ENCODE results near the gene ZNF556. TPM values are rescaled to one million over a fixed set of nuclear protein-coding genes. Genes with fewer than 3 reads are reported as not detected.

The ZNF556 gene
- polyA plus RNA-seq (2013) = 0.01 TPM

DNA sequence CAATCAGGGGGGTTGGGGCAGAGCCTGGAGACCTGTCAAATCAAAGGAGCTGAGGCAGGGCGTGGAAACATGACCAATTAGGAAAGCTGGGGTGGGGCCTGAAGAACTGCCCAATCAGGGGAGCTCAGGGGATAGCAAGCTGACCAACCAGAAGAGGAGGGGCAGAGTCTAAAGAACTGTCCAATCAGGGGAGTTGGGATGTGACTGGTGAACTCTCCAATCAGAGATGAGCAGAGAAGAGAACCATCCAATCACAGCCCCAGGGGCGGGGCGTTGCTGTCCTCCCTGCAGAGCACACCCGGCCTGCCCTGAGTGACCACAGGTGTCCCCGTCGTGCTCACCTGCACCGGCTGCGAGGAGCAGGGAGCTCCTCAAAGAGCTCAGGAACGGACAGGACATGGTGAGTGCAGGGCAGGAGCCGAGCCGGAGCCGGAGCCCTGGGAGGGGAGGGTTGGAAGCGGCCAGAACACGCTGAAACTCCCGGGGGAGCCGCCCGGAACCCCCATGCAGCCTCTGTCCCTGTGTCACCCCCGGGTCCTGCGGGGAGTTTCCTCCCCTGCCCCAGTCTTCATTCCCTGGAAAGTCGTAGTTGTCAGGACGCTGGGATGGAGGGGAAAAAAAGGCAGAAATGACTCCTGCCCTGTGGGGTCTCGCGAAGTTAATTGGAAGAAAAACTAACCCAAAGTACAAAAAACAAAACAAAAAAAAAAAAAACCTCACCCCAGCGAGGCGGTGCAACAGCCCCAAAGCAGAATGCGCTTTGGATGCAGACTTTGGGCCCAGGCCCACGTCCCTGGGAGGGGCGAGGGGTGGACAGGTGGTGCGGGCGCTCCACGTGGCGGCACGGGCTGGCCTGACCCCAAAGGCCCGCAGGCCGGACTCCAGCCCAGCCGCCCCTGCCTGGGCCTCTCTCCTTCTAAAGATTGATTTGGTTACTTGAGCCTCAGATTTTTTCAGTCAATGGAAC, at the start of gene ZNF556:
Gene ZNF556 (plus strand): TSS at position 311 of the 967 bp plus-strand sequence. CDS start 87 bp downstream, at position 398.
- ChIA-PET POLR2A (interaction anchor here (0.5 kb wide), 1 partner anchor 75 kb away, joined by 5 read pairs; no protein-coding TSS in a partner anchor), CTCF (interaction anchor here (1.7 kb wide), 1 partner anchor 20 kb away, joined by 3 read pairs; no protein-coding TSS in a partner anchor)
- Histone ChIP-seq H3K4me1 (ENCODE audit: control extremely low read depth in 1 of 4, control insufficient read depth in 4 of 4, insufficient read depth in 4 of 4, low read length in 3 of 4) (peaks cover 0 to 17% (median 4%) of the 10 kb centered on the region in 4 experiments), H3K9me3 (ENCODE audit: control extremely low read depth in 1 of 5, control insufficient read depth in 4 of 5, insufficient read depth in 2 of 5, low read depth in 1 of 5, low read length in 4 of 5) (peaks cover 0 to 8% (median 5%) of the 10 kb centered on the region in 5 experiments), H3K4me3 (ENCODE audit: control insufficient read depth in 1 of 7, extremely low read depth in 1 of 7, insufficient read depth in 4 of 7, low read depth in 2 of 7, low read length in 6 of 7) (no peak within 1 kb of the TSS), H3K27ac (ENCODE audit: insufficient read depth in 1 of 2, low read depth in 1 of 2, low read length in 2 of 2, poor library complexity in 1 of 2, severe bottlenecking in 2 of 2) (peak within 1 kb of the TSS in 1 of 2 experiments; percentile 82), H3K36me3 (ENCODE audit: control insufficient read depth in 4 of 4, insufficient read depth in 4 of 4, low read length in 3 of 4) (no peaks in the 10 kb centered on the region), H3K27me3 (replicated peaks in 2 of 5; ENCODE audit: control insufficient read depth in 4 of 5, insufficient read depth in 5 of 5, low read length in 4 of 5) (no peaks in the 10 kb centered on the region)
- no peak for DNase-seq
- 96% methylated on average over 24 of the region's 36 CpGs for WGBS (ENCODE audit: insufficient coverage)

DNA sequence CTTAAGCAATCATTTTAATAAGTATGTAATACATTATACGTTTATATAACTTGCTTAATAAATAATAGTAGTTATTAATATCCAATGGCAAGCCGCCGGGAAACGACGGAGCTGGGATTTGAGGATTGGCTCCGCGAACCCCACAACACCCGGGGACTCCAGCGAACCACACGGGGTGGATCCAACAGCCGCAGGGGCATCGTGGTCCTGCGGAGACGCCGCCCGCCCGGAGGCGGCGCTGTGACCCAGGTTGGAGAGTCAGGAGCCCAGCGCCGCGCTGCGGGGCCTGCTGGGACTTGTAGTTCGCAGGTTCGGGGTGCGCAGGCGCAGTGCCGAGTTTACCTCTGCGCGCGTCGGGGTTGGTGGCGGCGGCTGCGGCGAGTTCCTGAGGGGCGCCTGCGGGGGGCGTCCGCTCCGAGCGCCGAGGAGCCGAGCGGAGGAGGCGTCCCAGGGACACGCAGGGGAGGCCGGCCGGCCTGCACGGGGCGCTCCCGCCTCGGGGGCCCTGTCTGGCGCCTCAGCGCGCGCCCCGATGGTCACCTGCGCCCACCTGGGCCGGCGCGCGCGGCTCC, 47.5 kb upstream of the ZNF556 start, which contains the start of gene ZNF554:
Gene ZNF554 (plus strand): TSS at position 329 of the 572 bp plus-strand sequence. CDS start 204 bp downstream, at position 533.
- H3K27ac ChIP-seq (ENCODE audit: insufficient read depth in 1 of 2, low read depth in 1 of 2, low read length in 2 of 2, poor library complexity in 1 of 2, severe bottlenecking in 2 of 2) = peak within 1 kb of the TSS; percentile 50 to 74
- WGBS (ENCODE audit: insufficient coverage) = 0% methylated on average over 59 of the region's 64 CpGs
- peak; percentile 97 to 99 (median 98) for DNase-seq
- H3K4me3 ChIP-seq (ENCODE audit: control insufficient read depth in 1 of 7, extremely low read depth in 1 of 7, insufficient read depth in 4 of 7, low read depth in 2 of 7, low read length in 6 of 7) = peak within 1 kb of the TSS; percentile 77 to 90 (median 80)
- H3K27me3 ChIP-seq (replicated peaks in 2 of 5; ENCODE audit: control insufficient read depth in 4 of 5, insufficient read depth in 5 of 5, low read length in 4 of 5) = no peaks in the 10 kb centered on the region
- peaks cover 0 to 15% (median 6%) of the 10 kb centered on the region in 5 experiments for H3K9me3 ChIP-seq (ENCODE audit: control extremely low read depth in 1 of 5, control insufficient read depth in 4 of 5, insufficient read depth in 2 of 5, low read depth in 1 of 5, low read length in 4 of 5)
- ChIA-PET CTCF (interaction anchor here (1.0 to 2.7 kb wide), 6 partner anchors 13 to 94 kb away, joined by 3 to 7 read pairs (median 4); partner anchors contain the start of gene ZNF555), POLR2A (no interaction called here)
- H3K4me1 ChIP-seq (ENCODE audit: control extremely low read depth in 1 of 4, control insufficient read depth in 4 of 4, insufficient read depth in 4 of 4, low read length in 3 of 4) = peaks cover 0 to 8% (median 4%) of the 10 kb centered on the region in 4 experiments
- peaks cover 5 to 19% (median 17%) of the 10 kb centered on the region in 4 experiments for H3K36me3 ChIP-seq (ENCODE audit: control insufficient read depth in 4 of 4, insufficient read depth in 4 of 4, low read length in 3 of 4)

- 4% methylated on average over 36 of the region's 36 CpGs for WGBS (ENCODE audit: insufficient coverage)
- H3K4me3 ChIP-seq (ENCODE audit: control insufficient read depth in 1 of 7, extremely low read depth in 1 of 7, insufficient read depth in 4 of 7, low read depth in 2 of 7, low read length in 6 of 7) = peak overlapping the region; percentile 77 to 90 (median 80)
- CTCF ChIA-PET = interaction anchor here (1.0 to 2.7 kb wide), 5 partner anchors 13 to 42 kb away, joined by 3 to 7 read pairs (median 5); partner anchors contain the start of gene ZNF555
- no peaks in the 10 kb centered on the region for H3K27me3 ChIP-seq (replicated peaks in 2 of 5; ENCODE audit: control insufficient read depth in 4 of 5, insufficient read depth in 5 of 5, low read length in 4 of 5)
- H3K36me3 ChIP-seq (ENCODE audit: control insufficient read depth in 4 of 4, insufficient read depth in 4 of 4, low read length in 3 of 4) = peaks cover 5 to 19% (median 16%) of the 10 kb centered on the region in 4 experiments
- POLR2A ChIA-PET = no interaction called here
- H3K4me1 ChIP-seq (ENCODE audit: control extremely low read depth in 1 of 4, control insufficient read depth in 4 of 4, insufficient read depth in 4 of 4, low read length in 3 of 4) = peaks cover 0 to 8% (median 4%) of the 10 kb centered on the region in 4 experiments
- peak overlapping the region; percentile 50 to 74 for H3K27ac ChIP-seq (ENCODE audit: insufficient read depth in 1 of 2, low read depth in 1 of 2, low read length in 2 of 2, poor library complexity in 1 of 2, severe bottlenecking in 2 of 2)
- DNase-seq = peak; percentile 24 to 56 (median 51)
- H3K9me3 ChIP-seq (ENCODE audit: control extremely low read depth in 1 of 5, control insufficient read depth in 4 of 5, insufficient read depth in 2 of 5, low read depth in 1 of 5, low read length in 4 of 5) = peaks cover 0 to 15% (median 7%) of the 10 kb centered on the region in 5 experiments
These were observed 46.9 kb upstream of the ZNF556 start for GRCh38 chr19:2820112-2820702.

DNA sequence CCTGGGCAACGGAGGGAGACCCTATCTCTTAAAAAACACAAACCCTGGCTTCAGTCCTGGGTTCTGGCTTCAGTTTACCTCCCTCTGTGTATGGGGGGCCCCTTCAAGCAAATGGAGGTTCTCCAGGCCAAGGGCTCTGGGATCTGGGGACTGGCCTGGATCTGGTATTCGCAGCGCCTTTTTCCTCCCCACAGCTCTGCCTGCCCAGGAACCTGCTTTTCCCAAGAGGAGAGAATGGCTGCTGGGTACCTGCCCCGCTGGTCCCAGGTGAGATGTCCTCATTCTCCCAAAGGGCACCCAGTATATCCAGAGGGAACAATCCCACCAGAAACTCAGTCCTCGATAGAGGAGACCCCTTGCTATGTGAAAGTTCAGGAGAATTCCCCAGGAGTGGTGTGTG, 44.3 kb upstream of the ZNF556 start:
- POLR2A ChIA-PET = no interaction called here

GRCh38 chr19:2823646-2824045, 43.5 kb upstream of the ZNF556 start:
- H3K36me3 ChIP-seq (ENCODE audit: control insufficient read depth in 4 of 4, insufficient read depth in 4 of 4, low read length in 3 of 4) = peaks cover 10 to 48% (median 35%) of the 10 kb centered on the region in 4 experiments
- POLR2A ChIA-PET = no interaction called here

More for the DNA sequence above, 44.3 kb upstream of the ZNF556 start:
- Histone ChIP-seq H3K4me1 (ENCODE audit: control extremely low read depth in 1 of 4, control insufficient read depth in 4 of 4, insufficient read depth in 4 of 4, low read length in 3 of 4) (peaks cover 0 to 8% (median 4%) of the 10 kb centered on the region in 4 experiments), H3K36me3 (ENCODE audit: control insufficient read depth in 4 of 4, insufficient read depth in 4 of 4, low read length in 3 of 4) (peaks cover 7 to 40% (median 29%) of the 10 kb centered on the region in 4 experiments), H3K27ac (ENCODE audit: insufficient read depth in 1 of 2, low read depth in 1 of 2, low read length in 2 of 2, poor library complexity in 1 of 2, severe bottlenecking in 2 of 2) (no peak overlapping the region), H3K9me3 (ENCODE audit: control extremely low read depth in 1 of 5, control insufficient read depth in 4 of 5, insufficient read depth in 2 of 5, low read depth in 1 of 5, low read length in 4 of 5) (peaks cover 2 to 26% (median 19%) of the 10 kb centered on the region in 5 experiments), H3K4me3 (ENCODE audit: control insufficient read depth in 1 of 7, extremely low read depth in 1 of 7, insufficient read depth in 4 of 7, low read depth in 2 of 7, low read length in 6 of 7) (no peak overlapping the region), H3K27me3 (replicated peaks in 2 of 5; ENCODE audit: control insufficient read depth in 4 of 5, insufficient read depth in 5 of 5, low read length in 4 of 5) (no peaks in the 10 kb centered on the region)
- CTCF ChIA-PET = interaction anchor here (1.2 to 2.8 kb wide), 3 partner anchors 12 to 25 kb away, joined by 3 to 12 read pairs (median 4); no protein-coding TSS in a partner anchor
- WGBS (ENCODE audit: insufficient coverage) = 100% methylated on average over 3 of the region's 5 CpGs
- no peak for DNase-seq

DNA sequence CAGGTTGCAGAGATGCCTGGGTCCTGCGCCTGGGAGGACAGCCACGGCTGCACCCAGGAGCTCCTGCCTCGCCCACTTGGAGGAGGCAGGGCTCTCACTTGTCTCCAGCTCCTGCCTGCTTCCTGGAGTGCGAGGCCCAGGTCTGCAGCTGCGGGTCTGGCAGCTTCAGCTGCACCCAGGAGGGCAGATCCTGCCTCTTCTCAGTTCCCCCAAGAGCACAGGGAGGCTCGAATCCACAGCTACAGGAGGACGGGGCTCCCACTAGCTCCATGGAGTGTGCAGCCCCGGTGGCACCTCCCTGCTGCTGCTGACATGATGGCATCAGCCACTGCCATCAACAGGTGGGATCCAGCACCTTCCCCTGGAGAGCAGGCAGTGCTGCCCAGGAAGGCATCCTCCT, 43.0 kb upstream of the ZNF556 start:
- H3K27me3 ChIP-seq (replicated peaks in 2 of 5; ENCODE audit: control insufficient read depth in 4 of 5, insufficient read depth in 5 of 5, low read length in 4 of 5) = no peaks in the 10 kb centered on the region
- CTCF ChIA-PET = interaction anchor here (1.0 to 2.8 kb wide), 3 partner anchors 11 to 126 kb away, joined by 3 to 12 read pairs (median 4); no protein-coding TSS in a partner anchor
- H3K4me1 ChIP-seq (ENCODE audit: control extremely low read depth in 1 of 4, control insufficient read depth in 4 of 4, insufficient read depth in 4 of 4, low read length in 3 of 4) = peaks cover 0 to 8% (median 4%) of the 10 kb centered on the region in 4 experiments
- no peak overlapping the region for H3K4me3 ChIP-seq (ENCODE audit: control insufficient read depth in 1 of 7, extremely low read depth in 1 of 7, insufficient read depth in 4 of 7, low read depth in 2 of 7, low read length in 6 of 7)
- DNase-seq = no peak
- H3K9me3 ChIP-seq (ENCODE audit: control extremely low read depth in 1 of 5, control insufficient read depth in 4 of 5, insufficient read depth in 2 of 5, low read depth in 1 of 5, low read length in 4 of 5) = peaks cover 7 to 35% (median 27%) of the 10 kb centered on the region in 5 experiments
- 93% methylated on average over 6 of the region's 8 CpGs for WGBS (ENCODE audit: insufficient coverage)
- peaks cover 10 to 52% (median 35%) of the 10 kb centered on the region in 4 experiments for H3K36me3 ChIP-seq (ENCODE audit: control insufficient read depth in 4 of 4, insufficient read depth in 4 of 4, low read length in 3 of 4)
- H3K27ac ChIP-seq (ENCODE audit: insufficient read depth in 1 of 2, low read depth in 1 of 2, low read length in 2 of 2, poor library complexity in 1 of 2, severe bottlenecking in 2 of 2) = no peak overlapping the region
- POLR2A ChIA-PET = no interaction called here

More at GRCh38 chr19:2823646-2824045, 43.5 kb upstream of the ZNF556 start:
- Histone ChIP-seq H3K9me3 (ENCODE audit: control extremely low read depth in 1 of 5, control insufficient read depth in 4 of 5, insufficient read depth in 2 of 5, low read depth in 1 of 5, low read length in 4 of 5) (peaks cover 4 to 32% (median 24%) of the 10 kb centered on the region in 5 experiments), H3K27ac (ENCODE audit: insufficient read depth in 1 of 2, low read depth in 1 of 2, low read length in 2 of 2, poor library complexity in 1 of 2, severe bottlenecking in 2 of 2) (no peak overlapping the region), H3K4me1 (ENCODE audit: control extremely low read depth in 1 of 4, control insufficient read depth in 4 of 4, insufficient read depth in 4 of 4, low read length in 3 of 4) (peaks cover 0 to 8% (median 4%) of the 10 kb centered on the region in 4 experiments), H3K4me3 (ENCODE audit: control insufficient read depth in 1 of 7, extremely low read depth in 1 of 7, insufficient read depth in 4 of 7, low read depth in 2 of 7, low read length in 6 of 7) (no peak overlapping the region), H3K27me3 (replicated peaks in 2 of 5; ENCODE audit: control insufficient read depth in 4 of 5, insufficient read depth in 5 of 5, low read length in 4 of 5) (no peaks in the 10 kb centered on the region)
- 92% methylated on average over 9 of the region's 9 CpGs for WGBS (ENCODE audit: insufficient coverage)
- CTCF ChIA-PET = interaction anchor here (1.0 to 2.8 kb wide), 4 partner anchors 11 to 127 kb away, joined by 3 to 12 read pairs (median 4); no protein-coding TSS in a partner anchor
- DNase-seq = no peak

Data from common myeloid progenitor, CD34-positive (primary cell).